T-helper 22 cell (primary cell): ENCODE results near the gene PMEPA1.

ENCODE experiments used
- DNase-seq: peaks from one replicate; pipeline ENCODE4 v3.0.0-alpha.2; 2020; ENCODE audit warnings: low read depth

Gene PMEPA1

GRCh38 chr20:57711826-57712225, 2.0 kb upstream of the PMEPA1 start:
- DNase-seq, result no peak

DNA sequence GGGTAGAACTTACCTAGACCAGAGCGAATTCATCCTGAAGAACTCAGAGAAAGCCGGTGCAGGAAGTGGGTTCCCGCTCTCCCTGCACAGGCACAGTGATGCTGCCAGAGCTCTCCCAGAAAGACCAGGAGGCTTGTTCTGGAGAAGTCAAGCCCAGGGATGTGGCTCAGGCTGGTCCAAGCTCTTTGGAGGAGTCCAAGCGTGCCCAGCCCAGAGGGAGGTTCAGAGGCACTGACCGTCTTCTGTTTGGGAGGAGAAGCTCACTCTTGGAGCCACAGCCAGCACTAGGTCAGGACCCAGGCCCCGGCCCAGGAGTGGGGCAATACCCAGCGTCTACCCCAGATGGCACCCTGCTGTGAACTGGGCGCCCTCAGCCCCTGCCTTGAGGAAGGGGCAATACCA, 1.5 kb upstream of the PMEPA1 start:
- DNase-seq, result no peak

GRCh38 chr20:57710841-57711240, 1.0 kb upstream of the PMEPA1 start:
- DNase-seq, result no peak

DNA sequence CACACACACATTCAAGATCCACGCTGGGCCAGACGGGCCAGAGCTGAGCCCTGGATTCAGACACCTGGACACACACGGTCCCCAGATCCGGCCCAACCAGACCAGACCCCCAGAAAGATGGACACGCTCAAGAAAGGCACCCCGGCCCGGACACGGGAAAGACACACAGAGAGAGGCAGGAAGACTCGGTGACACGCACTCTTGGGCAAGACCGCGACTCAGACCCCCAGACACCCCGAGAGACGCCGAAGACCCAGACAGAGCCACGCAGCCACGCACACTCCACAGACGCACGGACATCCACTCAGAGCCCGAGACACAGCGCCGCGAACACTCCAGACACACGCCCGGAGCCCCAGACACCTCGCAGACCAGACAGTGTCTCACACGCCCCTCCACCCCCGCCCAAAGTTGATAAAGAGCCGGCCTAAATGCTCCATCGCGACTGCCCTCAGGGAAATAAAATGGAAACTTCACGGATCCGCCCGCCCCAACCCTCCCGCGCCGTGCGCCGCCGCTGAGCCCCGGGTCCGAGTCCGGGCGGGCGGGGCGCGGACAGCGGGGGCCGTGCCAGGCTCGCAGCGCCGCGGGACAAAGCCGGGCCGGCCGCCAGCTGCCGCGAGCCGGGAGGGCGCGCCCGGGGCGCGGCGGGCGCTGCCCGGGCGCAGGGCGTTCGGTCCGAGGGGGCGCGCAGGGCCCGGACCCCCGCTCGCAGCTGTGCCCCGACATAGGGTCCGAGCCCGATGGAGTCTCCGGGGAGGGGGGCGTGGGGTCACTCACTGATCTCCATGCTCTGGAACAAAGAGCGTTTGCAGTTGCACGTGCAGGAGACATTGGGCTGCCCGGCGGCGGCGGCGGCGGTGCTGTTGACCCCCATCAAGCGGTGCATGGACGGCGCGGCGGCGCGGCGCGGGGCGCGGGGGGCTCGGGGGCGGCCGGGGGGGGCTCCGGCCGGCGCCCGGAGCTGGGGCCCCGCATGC, 831 bp downstream of the PMEPA1 start:
- DNase-seq, result peak; percentile 18

GRCh38 chr20:57707849-57708693, 1.7 kb downstream of the PMEPA1 start:
- no peak for DNase-seq

GRCh38 chr20:57707320-57707719, 2.5 kb downstream of the PMEPA1 start:
- DNase-seq, result no peak

DNA sequence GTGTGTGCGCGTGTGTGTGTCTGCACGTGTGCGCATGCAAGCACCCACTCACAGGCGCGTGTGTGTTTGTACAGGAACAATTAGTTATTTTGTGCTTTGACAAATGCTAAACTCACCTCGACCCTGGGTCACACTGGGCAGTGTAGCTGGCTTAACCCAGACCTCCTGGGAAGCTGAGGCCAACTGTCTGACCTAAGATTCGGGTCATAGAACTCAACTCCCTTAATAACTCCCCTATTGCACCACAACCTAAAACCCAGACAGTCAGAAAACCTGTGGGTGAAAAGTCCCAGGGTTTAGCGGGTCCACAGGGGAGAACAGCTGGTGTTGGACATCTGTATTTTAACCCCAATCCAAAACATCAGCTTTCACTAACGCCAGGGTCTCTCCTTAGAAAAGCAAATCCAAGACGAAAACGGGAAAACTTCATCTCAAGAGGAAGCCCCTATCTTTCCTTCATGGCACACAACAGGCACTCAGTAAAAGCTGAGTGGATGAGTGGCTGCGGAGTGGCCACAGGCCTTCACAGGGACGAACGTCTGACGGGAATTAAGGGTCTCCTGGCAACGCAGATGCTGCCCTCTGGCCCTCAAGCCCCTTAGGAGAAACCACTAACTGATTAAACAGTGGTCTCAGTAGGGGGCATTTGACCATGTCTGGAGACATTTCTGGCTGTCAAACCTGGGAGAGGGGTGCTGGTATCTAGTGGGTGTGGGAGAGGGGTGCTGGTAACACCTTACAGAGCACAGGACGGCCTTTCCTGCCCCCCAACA, 4.5 kb downstream of the PMEPA1 start:
- no peak for DNase-seq

DNA sequence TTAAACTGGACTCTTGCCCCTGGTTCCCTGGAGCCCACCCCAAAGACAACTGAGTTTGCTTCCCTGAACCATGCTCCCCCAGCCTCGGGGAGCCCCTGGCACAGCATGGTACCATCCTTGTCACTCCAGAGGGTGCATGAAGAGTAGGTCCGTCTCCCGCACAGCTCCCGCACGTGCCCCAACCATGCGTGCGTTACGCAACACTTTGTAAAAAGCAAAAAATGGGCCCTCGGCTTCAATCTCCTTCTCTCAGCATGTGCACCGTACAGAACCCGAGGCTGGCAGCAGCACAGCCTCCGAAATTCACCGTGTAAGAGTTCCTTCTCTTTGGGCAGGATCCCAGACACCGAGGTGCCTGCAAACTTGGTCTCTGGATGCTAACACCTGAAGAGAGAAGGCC, 5.6 kb downstream of the PMEPA1 start:
- no peak for DNase-seq

GRCh38 chr20:57703013-57703412, 6.8 kb downstream of the PMEPA1 start:
- no peak for DNase-seq

GRCh38 chr20:57702521-57702920, 7.3 kb downstream of the PMEPA1 start:
- DNase-seq, result no peak

DNA sequence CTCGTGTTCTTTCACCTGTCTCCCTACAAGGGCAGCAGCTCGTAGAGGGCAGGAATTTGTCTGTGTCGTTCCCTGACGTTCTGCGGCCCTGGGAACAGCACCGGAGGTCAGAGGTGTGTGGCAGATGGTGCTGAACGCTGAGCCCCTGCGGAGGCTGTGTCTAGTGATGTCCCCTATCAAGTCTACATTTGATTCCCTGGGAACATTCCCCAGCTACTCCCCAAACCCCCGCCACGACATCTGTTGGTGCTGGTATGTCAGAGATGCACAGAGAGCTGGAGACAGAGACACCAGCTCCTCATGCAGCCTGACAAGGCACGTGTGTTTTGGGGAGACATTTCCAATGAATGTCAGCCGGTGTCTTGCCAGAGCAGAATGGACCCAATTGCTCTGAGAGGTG, 7.7 kb downstream of the PMEPA1 start:
- no peak for DNase-seq

- DNase-seq, result no peak
Observed at GRCh38 chr20:57701651-57702050, 8.2 kb downstream of the PMEPA1 start.

DNA sequence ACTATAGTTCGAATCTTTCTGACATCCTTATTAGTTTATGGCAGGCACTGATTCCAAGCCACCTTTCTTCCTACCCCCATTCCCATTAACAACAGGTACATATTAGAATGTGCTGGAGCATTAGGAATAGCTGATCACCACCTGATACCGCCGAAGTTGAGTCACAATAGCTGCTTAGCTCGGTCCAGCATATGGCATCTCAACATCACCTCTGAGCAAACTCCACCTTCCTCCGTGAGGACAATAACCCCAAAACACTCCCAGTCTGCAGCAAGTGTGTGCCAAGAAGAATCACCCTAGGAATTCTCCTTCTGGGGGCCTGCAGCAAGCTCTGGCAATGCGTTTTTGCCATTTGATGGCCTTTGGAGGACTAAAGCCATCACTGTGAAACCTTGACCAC, 8.7 kb downstream of the PMEPA1 start:
- DNase-seq, result no peak

GRCh38 chr20:57699395-57699794, 10.4 kb downstream of the PMEPA1 start:
- no peak for DNase-seq

- no peak for DNase-seq
Observed at GRCh38 chr20:57698867-57699275, 10.9 kb downstream of the PMEPA1 start.

- no peak for DNase-seq
Observed at GRCh38 chr20:57698116-57698866, 11.5 kb downstream of the PMEPA1 start.

DNA sequence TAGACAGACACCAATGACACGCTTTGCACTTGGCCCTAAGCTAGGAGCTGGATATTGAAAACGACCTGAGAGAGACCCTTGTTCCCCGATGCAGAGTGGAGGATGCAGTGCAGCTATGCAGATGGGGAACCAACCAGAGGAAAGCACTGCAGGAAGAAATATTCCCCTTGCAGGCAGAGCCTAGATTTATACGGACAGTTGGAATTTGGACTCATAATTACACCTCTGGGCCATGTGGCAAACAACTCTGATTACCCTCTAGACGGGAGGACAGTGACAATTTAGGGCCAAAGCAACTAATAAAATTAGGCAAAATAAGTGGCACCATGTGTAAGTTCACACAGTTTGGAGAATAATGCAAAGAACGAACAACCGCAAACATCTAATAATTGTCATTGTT, 12.3 kb downstream of the PMEPA1 start:
- no peak for DNase-seq

DNA sequence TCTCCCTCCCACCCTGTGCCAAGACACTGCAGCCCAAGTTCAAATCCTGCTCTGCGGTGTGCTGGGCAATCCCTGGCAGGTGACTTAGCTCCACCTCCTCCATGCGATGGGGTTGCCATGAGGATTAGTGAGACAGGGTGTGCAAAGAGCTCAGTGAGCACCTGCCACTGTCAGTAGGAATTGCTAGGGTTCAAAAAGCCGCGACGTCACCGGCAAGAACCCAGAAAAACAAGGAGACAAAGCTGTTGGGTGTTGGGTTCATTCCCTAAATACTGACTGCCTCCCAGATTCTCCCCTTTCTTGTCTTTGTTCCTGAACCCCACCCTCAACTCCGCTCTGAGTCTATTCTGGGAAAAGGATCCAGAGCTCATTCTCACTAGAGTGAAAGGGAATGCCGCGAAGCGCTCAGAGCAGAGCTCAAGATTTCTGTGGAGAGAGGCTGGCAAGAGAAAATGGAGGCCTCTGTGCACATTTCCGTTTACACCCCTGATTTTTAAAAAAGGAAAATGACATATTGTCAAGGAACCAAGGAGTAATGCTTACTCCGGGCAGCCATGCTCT, 13.3 kb downstream of the PMEPA1 start:
- no peak for DNase-seq

DNA sequence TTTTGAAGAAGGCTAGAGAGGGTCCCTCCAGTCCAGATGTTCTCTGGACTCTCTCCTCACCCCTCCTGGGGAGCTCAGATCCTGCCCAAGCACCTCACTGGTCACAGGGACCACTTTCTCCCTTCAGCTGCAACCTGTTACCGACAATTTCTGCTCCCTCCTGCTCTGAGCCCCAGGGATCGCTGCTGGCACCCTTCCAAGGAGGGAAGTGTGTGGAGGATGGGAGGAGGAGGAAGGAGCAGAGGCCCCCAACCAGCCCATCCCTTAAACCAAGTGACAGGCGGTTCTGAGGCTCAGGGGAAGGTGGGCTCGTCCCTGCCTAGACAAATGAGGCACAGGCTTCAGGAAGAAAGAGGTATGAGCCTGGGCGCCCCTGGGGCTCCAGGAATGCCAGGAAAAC, 13.9 kb downstream of the PMEPA1 start:
- no peak for DNase-seq

DNA sequence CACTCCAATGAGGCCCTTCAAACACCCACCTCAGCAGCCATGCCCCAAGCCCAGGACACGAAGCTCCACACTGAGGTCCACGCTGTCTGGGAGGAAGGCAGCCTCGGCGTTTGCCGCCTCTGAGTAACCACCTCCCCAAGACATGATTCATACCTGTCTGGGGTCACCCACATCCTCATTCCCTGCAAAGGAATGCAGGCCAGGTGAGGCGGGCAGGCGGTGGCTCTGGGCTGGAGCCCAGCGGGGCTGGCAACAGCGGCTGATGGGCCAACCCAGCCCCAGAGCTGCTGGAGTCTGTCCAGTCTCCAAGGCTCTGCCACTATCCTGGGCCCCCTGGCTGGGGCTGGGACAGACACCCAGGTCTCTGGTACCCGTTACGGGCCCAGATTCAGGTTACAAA, 14.8 kb downstream of the PMEPA1 start:
- DNase-seq, result no peak

GRCh38 chr20:57694481-57694880, 15.3 kb downstream of the PMEPA1 start:
- no peak for DNase-seq
